Esophagus mucosa (tissue), 1 donor: ENCODE measurements around the gene HSFX3. TPM values are rescaled to one million over a fixed set of nuclear protein-coding genes. Genes with fewer than 3 reads are reported as not detected.
"Not testable (repeated sequence)": the region's sequence is repeated elsewhere in the genome, so short reads cannot be mapped to it uniquely, and the experiment has no call there.

ENCODE experiments used
- ATAC-seq: fragments of 200-7000 bp; cut with Tn5 transposase; one replicate; pipeline ENCODE4 v1.9.1; 2020
- total RNA-seq: library from RNA; stranded (reverse); gene quantifications from one replicate; pipeline ENCODE4 v1.2.4, GENCODE V29; 2023
- donor health status: DM: yes; HTN: yes; CAD: no.

The HSFX3 gene
- total RNA-seq, 1 donor from 2014 or later: not detected

- no peak for ATAC-seq
Measured at GRCh38 chrX:149513825-149514428, 35.8 kb downstream of the HSFX3 start.

- peak; percentile 86 for ATAC-seq
Measured at GRCh38 chrX:149512225-149512885, 37.4 kb downstream of the HSFX3 start.

DNA sequence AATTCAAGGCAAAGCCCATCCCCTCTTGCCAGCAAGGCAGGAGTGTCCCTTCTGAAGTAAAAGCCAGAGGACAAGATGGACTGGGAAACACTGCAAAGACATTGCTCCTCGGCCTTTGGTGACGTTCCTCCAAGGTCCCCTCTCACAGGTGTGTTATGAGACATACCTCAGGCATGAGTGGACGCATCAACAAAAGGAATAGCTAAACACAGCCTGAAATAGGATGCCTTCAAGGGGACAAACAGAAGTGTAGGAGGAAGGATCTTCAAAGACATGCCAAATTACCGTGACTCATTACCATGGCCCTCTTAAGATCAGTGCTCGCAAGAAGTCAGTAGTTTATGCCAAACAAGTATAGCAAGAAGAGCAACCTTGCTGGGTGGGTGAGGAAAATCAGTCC is 38.6 kb downstream of the HSFX3 start:
- peak; percentile 86 for ATAC-seq

DNA sequence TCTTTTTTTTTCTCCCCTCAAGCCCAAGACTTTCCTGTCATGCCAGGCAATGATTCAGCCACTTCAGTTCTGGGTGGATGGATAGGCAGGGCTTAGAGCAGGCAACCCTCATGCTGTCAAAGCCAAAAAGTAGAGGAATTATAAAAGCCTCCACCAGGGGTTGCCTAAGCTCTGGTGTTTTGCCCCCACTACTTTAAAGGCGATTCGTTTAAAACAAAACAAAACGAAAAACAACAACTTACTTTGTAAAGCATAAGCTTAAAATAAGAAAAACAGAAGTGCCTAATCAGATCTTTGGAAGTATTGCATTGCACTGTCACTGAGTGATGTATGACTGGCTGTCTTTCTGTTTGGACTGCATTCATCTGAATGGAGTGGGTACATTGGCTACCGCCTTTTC is 39.3 kb downstream of the HSFX3 start:
- no peak for ATAC-seq

DNA sequence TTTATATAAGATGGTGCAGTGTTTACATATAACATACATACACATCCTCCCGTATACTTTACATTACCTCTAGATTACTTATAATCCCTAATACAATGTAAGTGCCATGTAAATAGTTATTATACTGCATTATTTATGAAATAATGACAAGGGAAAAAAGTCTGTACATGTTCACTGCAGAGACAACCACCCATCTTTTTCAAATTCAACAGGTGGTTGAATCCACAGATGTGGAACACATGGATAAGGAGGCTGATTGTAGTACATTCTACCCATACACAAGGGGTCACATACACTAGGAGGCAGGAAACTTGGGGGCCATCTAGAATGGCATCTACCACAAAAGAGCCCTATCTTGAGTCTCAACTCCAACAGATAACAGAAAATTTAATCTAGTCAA is 41.3 kb downstream of the HSFX3 start:
- ATAC-seq: no peak

- ATAC-seq: no peak
Measured at GRCh38 chrX:149506349-149506748, 43.4 kb downstream of the HSFX3 start.

- no peak for ATAC-seq
Measured at GRCh38 chrX:149505671-149506070, 44.1 kb downstream of the HSFX3 start.

GRCh38 chrX:149504915-149505651 is 44.6 kb downstream of the HSFX3 start, which contains the start of gene IDS:
Gene IDS (minus strand): TSS chrX:149505306. CDS start chrX:149505137, 169 bp downstream.
- peak; percentile 92 for ATAC-seq

DNA sequence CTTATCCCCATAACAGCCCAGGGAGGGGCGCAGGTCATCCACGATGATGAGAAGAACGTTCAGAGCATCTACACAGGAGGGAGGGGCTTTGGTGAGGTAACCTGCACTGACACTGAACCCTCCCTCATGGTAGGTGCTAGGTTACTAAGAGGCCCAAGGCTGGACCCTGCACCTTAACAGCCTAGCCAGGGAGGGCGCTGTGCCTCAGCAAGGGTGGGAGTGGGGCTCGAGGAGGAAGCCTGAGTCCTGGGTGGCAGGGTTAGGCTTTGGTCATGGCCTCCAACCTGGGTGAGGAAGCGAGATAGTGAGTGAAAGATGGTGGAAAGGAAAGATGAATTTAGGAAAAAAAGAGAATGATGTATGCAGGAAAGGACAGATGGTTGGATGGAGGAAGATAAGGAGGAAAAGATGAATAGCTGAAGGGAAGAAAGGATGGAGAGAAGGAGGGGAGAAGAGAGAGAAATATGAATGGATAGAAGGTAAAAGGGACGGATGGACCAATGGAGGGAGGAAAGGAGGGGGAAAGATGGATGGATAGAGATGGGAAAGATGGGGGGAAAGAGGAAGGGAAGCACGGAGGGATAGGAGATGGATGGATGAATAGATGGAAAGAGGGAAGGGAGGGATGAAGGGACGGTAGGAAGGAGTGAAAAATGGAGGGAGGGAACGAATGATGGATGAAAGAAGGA is 45.4 kb downstream of the HSFX3 start:
- peak; percentile 36 for ATAC-seq

- peak; percentile 72 for ATAC-seq
Measured at GRCh38 chrX:149503446-149503845, 46.3 kb downstream of the HSFX3 start.

DNA sequence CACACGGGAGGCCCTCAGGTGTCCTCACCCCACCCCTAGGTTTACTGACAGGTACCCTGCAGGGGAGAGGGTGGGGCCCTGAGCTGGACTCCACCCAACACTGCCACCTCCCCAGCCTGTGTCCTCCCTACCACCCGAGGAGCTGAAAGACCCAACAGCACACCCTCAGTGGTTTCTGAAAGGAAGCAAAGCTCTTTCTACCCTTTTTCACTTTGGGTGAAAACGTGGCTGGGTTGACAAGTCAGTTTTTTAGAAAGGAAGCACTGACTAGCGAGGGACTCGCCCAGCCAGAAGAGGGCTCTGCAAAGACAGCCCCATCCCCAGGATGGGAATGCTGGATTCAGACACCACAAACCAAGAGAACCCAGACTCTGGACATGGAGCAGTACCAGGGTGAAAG is 46.8 kb downstream of the HSFX3 start:
- not testable (repeated sequence) for ATAC-seq

DNA sequence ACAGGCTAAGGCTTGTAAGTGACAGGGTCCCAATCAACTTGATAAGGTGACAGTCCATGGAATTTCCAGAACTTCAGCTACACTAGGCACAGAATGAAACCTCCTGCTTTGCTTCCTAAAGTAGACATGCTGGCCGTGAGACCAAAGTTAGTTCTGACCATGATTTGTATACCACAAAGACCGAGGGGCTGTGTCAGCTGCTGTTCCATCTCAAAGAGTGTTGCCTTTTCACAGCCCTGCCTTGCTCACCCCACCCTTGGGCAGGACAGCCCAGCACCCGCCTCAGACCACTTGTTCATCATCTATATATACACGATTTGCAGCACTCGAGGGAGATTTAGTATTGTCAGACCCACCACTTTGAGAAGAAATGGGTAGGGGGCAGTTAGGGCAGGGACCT is 50.0 kb downstream of the HSFX3 start:
- no peak for ATAC-seq

GRCh38 chrX:149498767-149499166 is 51.0 kb downstream of the HSFX3 start:
- ATAC-seq: no peak

Other genes starting within 250 kb of the HSFX3 start
- 23.2 TPM for gene IDS, start 44.6 kb downstream of the HSFX3 start, total RNA-seq
- 14.6 TPM for gene EOLA1, start 8.9 kb downstream of the HSFX3 start, total RNA-seq
- not detected for gene MAGEA9B, start 37.5 kb upstream of the HSFX3 start, total RNA-seq
- gene HSFX2, start 45.4 kb upstream of the HSFX3 start, total RNA-seq: not detected
- 16.5 TPM for gene TMEM185A, start 81.9 kb upstream of the HSFX3 start, total RNA-seq
- gene MAGEA11, start 162.1 kb upstream of the HSFX3 start, total RNA-seq: not detected
- 0.32 TPM for gene HSFX1, start 224.1 kb upstream of the HSFX3 start, total RNA-seq
- not detected for gene MAGEA9, start 232.0 kb upstream of the HSFX3 start, total RNA-seq